AG09309 (cell line): ENCODE measurements around the gene UBE2O.

ENCODE experiments used
- DNase-seq: peaks from one replicate; pipeline ENCODE4 v3.0.0-alpha.2; 2010; ENCODE audit warnings: low read depth
- H3K4me3 ChIP-seq: 2 replicates; pipeline ENCODE4 v1.5.1; 2011; ENCODE audit warnings: mild to moderate bottlenecking, low read depth, low read length, moderate library complexity; ENCODE audit not compliant: control insufficient read depth
- CTCF ChIP-seq: IDR thresholded peaks from 2 replicates; pipeline ENCODE4 v1.5.1; 2011; ENCODE audit warnings: mild to moderate bottlenecking, low read depth, low read length, inconsistent platforms; ENCODE audit not compliant: insufficient read depth, control insufficient read depth; ENCODE audit errors: missing control alignments

Gene UBE2O

GRCh38 chr17:76417499-76418143 is 35.3 kb downstream of the UBE2O start:
- H3K4me3 ChIP-seq: no peak overlapping the region
- DNase-seq: no peak

GRCh38 chr17:76416899-76417298 is 36.1 kb downstream of the UBE2O start:
- no peak for DNase-seq
- no peak overlapping the region for H3K4me3 ChIP-seq
- TF ChIP-seq CTCF: no peak

More at GRCh38 chr17:76417499-76418143, 35.3 kb downstream of the UBE2O start:
- TF ChIP-seq CTCF: no peak

DNA sequence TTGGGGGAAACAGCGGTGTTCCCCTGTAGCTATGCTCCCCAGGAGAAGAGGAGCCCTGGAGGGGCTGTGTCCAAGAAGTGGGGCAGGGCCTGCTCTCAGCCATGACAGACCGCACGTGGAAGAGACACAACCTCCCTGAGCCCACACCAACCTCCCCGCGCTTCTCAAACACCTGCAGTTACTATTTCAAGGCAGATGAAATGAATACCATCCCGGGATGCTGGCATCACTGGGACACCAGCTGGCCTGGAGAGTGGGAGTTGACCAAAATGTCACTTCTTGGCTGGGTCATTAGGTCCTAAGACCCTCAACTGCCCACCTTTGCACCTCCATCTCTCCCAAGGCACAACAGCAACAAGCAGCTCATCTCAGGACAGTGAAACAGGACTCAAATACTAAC is 36.5 kb downstream of the UBE2O start:
- no peak for DNase-seq
- no peak overlapping the region for H3K4me3 ChIP-seq
- no peak for TF ChIP-seq CTCF

DNA sequence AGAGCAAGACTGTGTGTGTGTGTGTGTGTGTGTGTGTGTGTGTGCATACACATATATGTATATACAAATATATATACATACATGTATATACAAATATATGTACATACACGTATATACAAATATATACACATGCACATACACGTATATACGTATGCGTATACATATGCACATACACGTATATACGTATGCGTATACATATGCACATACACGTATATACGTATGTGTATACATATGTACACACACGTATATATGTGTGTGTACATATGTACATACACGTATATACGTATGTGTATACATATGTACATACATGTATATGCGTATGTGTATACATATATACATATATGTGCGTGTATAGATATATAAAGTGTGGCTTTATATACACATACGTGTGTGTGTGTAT is 37.2 kb downstream of the UBE2O start:
- no peak for TF ChIP-seq CTCF
- H3K4me3 ChIP-seq: no peak overlapping the region

GRCh38 chr17:76414334-76415295 is 38.3 kb downstream of the UBE2O start:
- no peak overlapping the region for H3K4me3 ChIP-seq
- no peak for DNase-seq
- no peak for TF ChIP-seq CTCF

More for the DNA sequence above, 37.2 kb downstream of the UBE2O start:
- no peak for DNase-seq

- TF ChIP-seq CTCF: no peak
- no peak for DNase-seq
- no peak overlapping the region for H3K4me3 ChIP-seq
These were observed 41.7 kb downstream of the UBE2O start for GRCh38 chr17:76411247-76411646.
